ENCODE measurements around the gene IL6ST. TPM values are rescaled to one million over a fixed set of nuclear protein-coding genes. Genes with fewer than 3 reads are reported as not detected.

Gene IL6ST
- total RNA-seq, 2 experiments from 2014 or later = 377 to 404 TPM

DNA sequence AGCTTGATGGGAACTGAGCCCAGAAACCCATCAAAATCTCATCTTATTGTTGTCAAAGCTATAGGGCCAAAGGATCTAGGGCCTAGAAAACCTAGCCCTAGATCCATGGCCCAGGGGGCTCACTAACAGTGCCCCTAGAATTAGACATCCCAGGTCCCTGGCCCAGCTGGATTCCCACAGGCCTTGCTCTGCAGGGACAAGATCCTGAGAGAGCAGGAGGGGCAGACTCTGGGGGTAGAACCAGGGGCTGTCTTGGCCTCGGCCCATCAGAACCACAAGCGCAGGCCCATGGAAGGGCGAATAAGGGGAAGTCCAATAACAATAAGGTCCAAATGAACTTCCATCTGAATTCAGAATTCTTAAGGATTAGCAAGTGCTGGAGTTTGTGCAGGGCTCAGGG lies 69.6 kb downstream of the IL6ST start:
- no peaks in the 10 kb centered on the region for H3K9me3 Mint-ChIP-seq
- TF ChIP-seq, protein P1, sequence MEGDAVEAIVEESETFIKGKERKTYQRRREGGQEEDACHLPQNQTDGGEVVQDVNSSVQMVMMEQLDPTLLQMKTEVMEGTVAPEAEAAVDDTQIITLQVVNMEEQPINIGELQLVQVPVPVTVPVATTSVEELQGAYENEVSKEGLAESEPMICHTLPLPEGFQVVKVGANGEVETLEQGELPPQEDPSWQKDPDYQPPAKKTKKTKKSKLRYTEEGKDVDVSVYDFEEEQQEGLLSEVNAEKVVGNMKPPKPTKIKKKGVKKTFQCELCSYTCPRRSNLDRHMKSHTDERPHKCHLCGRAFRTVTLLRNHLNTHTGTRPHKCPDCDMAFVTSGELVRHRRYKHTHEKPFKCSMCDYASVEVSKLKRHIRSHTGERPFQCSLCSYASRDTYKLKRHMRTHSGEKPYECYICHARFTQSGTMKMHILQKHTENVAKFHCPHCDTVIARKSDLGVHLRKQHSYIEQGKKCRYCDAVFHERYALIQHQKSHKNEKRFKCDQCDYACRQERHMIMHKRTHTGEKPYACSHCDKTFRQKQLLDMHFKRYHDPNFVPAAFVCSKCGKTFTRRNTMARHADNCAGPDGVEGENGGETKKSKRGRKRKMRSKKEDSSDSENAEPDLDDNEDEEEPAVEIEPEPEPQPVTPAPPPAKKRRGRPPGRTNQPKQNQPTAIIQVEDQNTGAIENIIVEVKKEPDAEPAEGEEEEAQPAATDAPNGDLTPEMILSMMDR (IDR thresholded peaks at IDR 0.05) = no peak
- H3K27ac ChIP-seq (ENCODE audit: low read depth in 1 of 2, low read length in 2 of 2) = no peak overlapping the region
- DNase-seq = no peak
- H3K27me3 Mint-ChIP-seq = no peaks in the 10 kb centered on the region
- H3K4me1 Mint-ChIP-seq (ENCODE audit: low read depth) = peaks cover 12% of the 10 kb centered on the region
- no peaks in the 10 kb centered on the region for H3K36me3 Mint-ChIP-seq (ENCODE audit: low read depth)
- no peak overlapping the region for H3K4me3 ChIP-seq (ENCODE audit: low read length)
- no peak overlapping the region for H3K4me3 Mint-ChIP-seq
- H3K36me3 ChIP-seq (ENCODE audit: insufficient read depth, low read length) = no peaks in the 10 kb centered on the region
- H3K27ac Mint-ChIP-seq = no peak overlapping the region
- no peaks in the 10 kb centered on the region for H3K27me3 ChIP-seq (ENCODE audit: control insufficient read depth in 1 of 2, insufficient read depth in 2 of 2, low read length in 2 of 2)
- H3K9me3 ChIP-seq (ENCODE audit: control insufficient read depth in 1 of 2, insufficient read depth in 1 of 2, low read length in 2 of 2) = no peaks in the 10 kb centered on the region
- ChIA-PET CTCF (interaction anchor here (1.0 kb wide), 1 partner anchor 60 kb away, joined by 3 read pairs; no protein-coding TSS in a partner anchor), POLR2A (no interaction called here)
- H3K4me1 ChIP-seq (ENCODE audit: insufficient read depth, low read length) = peaks cover 17% of the 10 kb centered on the region
- intact Hi-C loops (cut with DNase I, micrococcal nuclease) = no loop called here
- ATAC-seq (ENCODE audit: poor library complexity) = no peak

DNA sequence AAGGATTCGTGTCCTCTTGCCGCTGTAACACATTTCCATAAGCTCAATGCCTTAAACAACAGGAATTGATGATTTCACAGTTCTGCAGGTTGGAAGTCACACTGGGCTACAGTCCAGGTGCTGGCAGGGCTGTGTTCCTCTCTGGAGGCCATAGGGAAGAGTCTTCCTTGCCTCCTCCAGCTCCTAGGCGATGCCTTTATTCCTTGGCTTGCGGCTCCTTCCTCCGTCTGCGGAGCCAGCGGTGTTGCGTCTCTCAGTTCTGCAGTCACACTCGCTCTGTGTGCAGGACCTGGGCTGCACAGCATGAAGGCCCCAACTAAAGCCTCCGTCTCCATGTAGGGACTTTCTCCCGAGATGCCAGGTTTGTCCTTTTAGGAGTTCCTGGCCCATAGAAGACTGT lies 70.0 kb downstream of the IL6ST start:
- peaks cover 17% of the 10 kb centered on the region for H3K4me1 ChIP-seq (ENCODE audit: insufficient read depth, low read length)
- H3K4me3 ChIP-seq (ENCODE audit: low read length) = no peak overlapping the region
- no peaks in the 10 kb centered on the region for H3K9me3 Mint-ChIP-seq
- TF ChIP-seq, protein P1 (IDR thresholded peaks at IDR 0.05) = no peak
- intact Hi-C loops (cut with DNase I, micrococcal nuclease) = no loop called here
- POLR2A ChIA-PET = no interaction called here
- ATAC-seq (ENCODE audit: poor library complexity) = no peak
- peak overlapping the region; percentile 54 for H3K4me3 Mint-ChIP-seq
- peaks cover 12% of the 10 kb centered on the region for H3K4me1 Mint-ChIP-seq (ENCODE audit: low read depth)
- H3K9me3 ChIP-seq (ENCODE audit: control insufficient read depth in 1 of 2, insufficient read depth in 1 of 2, low read length in 2 of 2) = no peaks in the 10 kb centered on the region
- no peaks in the 10 kb centered on the region for H3K27me3 Mint-ChIP-seq
- no peaks in the 10 kb centered on the region for H3K27me3 ChIP-seq (ENCODE audit: control insufficient read depth in 1 of 2, insufficient read depth in 2 of 2, low read length in 2 of 2)
- CTCF ChIA-PET = interaction anchor here (1.0 kb wide), 1 partner anchor 60 kb away, joined by 3 read pairs; no protein-coding TSS in a partner anchor
- no peaks in the 10 kb centered on the region for H3K36me3 Mint-ChIP-seq (ENCODE audit: low read depth)
- no peak for DNase-seq
- H3K36me3 ChIP-seq (ENCODE audit: insufficient read depth, low read length) = no peaks in the 10 kb centered on the region
- no peak overlapping the region for H3K27ac ChIP-seq (ENCODE audit: low read depth in 1 of 2, low read length in 2 of 2)
- H3K27ac Mint-ChIP-seq = no peak overlapping the region

DNA sequence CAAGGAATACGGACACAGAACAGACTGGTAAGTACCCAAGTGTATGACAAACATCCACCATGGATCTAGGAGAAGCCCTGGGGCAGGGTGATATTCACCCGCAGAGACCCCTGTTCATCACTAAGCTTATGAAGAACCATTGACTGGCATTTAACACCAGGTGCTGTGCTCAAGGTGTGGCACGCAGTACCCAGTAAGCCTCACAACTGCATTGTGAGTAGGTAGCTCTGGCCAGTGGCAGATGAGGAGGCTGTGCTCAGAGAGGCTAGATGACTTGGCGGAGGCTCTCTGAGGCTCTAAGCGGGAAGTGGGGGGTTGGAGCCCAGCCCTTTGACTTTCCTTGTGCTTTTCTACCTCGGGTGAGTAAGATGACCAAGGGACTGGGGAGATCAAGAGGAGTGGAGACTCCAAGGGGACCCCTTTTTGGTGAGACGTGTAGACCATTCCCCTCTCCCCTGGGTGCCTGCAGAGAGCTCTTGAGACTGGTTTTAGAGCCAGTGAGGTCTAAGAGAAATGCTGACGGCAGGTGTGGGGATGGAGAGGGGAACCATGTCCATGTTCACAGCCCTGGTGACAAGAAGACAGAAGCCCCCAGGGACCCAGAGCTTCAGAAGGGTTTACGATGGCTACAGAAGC lies 70.8 kb downstream of the IL6ST start:
- Histone ChIP-seq H3K4me3 (ENCODE audit: low read length) (peak overlapping the region; percentile 67), H3K27me3 (ENCODE audit: control insufficient read depth in 1 of 2, insufficient read depth in 2 of 2, low read length in 2 of 2) (no peaks in the 10 kb centered on the region), H3K36me3 (ENCODE audit: insufficient read depth, low read length) (no peaks in the 10 kb centered on the region), H3K9me3 (ENCODE audit: control insufficient read depth in 1 of 2, insufficient read depth in 1 of 2, low read length in 2 of 2) (no peaks in the 10 kb centered on the region), H3K4me1 (ENCODE audit: insufficient read depth, low read length) (peaks cover 22% of the 10 kb centered on the region), H3K27ac (ENCODE audit: low read depth in 1 of 2, low read length in 2 of 2) (no peak overlapping the region)
- H3K27me3 Mint-ChIP-seq = no peaks in the 10 kb centered on the region
- intact Hi-C loops (cut with DNase I, micrococcal nuclease) = no loop called here
- TF ChIP-seq, protein P1 (IDR thresholded peaks at IDR 0.05) = no peak
- no peak overlapping the region for H3K27ac Mint-ChIP-seq
- ChIA-PET POLR2A (interaction anchor here (1.5 kb wide), 2 partner anchors 9 to 12 kb away, joined by 4 to 5 read pairs; no protein-coding TSS in a partner anchor), CTCF (interaction anchor here (1.0 to 1.2 kb wide), 3 partner anchors 9 to 61 kb away, joined by 3 to 4 read pairs (median 4); no protein-coding TSS in a partner anchor)
- peak overlapping the region; percentile 93 for H3K4me3 Mint-ChIP-seq
- no peaks in the 10 kb centered on the region for H3K9me3 Mint-ChIP-seq
- H3K4me1 Mint-ChIP-seq (ENCODE audit: low read depth) = peaks cover 17% of the 10 kb centered on the region
- no peaks in the 10 kb centered on the region for H3K36me3 Mint-ChIP-seq (ENCODE audit: low read depth)
- ATAC-seq (ENCODE audit: poor library complexity) (no peak), DNase-seq (no peak)

Data from CD4-positive, alpha-beta T cell (primary cell).